Inflammatory macrophage treated with lipopolysaccharide for 1 hour (primary cell): Measurements from ENCODE around the gene NME5.

Source experiments
- DNase-seq, 2 donors: peaks; one replicate each; pipeline ENCODE4 v3.0.0-alpha.2; 2020 to 2022

Gene NME5

DNA sequence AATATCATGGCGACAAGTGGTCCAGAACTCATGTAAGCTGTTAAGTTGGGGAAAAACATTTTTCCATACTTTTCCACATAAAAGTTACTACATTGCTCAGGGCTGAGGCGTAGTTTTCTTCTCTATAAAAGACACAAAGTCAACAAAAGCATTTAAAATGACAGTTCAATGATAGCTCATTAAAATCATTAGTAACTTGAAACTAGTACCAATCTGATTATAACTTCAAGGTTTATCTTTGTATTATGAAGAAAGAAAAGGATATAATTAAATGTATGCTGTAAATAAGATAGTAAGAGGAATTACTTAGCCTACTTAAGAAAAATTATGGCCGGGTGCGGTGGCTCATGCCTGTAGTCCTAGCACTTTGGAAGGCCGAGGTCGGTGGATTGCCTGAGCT, 9.9 kb downstream of the NME5 start:
- DNase-seq: no peak

DNA sequence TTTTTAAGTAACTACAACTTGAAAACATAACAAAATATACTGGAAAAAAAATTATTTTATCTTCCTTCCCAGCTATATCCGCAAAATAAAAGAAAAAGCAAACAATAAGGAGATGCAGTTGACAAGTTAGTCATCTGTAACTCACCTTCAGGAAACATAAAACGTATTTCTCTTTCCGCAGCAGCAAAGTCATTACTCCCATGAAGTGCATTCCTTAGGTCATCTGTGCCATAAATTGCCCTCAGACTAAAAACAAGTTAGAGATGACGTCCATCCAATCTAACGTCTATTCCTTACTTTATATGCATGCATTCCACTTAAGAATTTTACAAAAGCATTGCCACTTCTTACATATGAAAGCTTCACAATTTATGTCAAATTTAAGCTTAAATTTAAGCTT, 10.9 kb downstream of the NME5 start:
- no peak for DNase-seq

DNA sequence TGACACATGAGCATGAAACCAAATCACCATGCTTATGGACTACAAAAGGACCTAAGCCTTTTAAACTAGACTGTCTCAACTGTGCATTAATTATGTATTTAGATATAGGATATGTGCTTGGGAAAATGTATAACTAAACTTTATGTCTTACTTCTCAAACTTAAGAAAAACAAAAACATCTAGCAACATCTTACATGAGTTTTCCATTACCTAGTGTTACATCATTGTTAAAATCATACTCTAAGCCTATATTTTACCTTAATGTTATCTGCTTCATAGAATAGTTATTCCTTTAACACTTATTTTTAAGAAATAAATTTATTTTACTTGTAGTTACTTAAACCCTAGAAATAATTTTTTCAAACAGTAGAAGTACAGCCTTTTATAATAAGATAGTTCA, 24.0 kb downstream of the NME5 start:
- no peak for DNase-seq

DNA sequence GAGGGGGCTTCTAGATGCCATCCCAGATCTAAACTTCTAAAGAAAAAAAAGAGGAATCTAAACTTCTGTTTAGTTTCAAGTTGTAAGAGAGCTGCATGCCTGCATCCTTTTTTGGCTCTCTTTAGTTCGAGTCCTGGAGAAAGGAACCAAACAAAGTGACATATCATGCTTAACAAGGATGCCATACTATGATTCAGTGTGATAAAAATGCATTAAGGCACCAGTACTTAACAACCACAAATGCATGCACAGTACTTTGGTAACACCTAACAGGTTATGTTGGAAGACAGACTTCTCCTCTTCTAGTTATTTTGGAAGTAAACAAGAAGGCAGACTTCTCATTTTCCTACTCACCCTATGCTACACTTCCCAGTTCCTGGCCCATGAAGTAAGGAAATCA, 27.3 kb downstream of the NME5 start:
- no peak for DNase-seq

DNA sequence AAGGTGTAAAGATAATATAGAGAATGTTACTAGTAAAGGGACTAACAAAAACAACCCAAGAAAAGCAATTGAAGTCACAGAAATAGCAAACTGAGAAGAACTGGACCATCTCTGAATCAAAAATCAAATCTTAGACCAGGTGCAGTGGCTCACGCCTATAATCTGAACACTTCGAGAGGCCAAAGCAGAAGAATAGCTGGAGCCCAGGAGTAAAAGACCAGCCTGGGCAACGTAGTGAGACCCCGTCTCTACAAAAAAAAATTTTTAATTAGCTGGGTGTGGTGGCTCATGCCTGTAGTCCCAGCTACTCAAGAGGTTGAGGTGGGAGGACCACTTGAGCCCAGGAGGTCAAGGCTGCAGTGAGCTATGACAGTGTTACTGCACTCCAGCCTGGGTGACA, 28.0 kb downstream of the NME5 start:
- DNase-seq: no peak

DNA sequence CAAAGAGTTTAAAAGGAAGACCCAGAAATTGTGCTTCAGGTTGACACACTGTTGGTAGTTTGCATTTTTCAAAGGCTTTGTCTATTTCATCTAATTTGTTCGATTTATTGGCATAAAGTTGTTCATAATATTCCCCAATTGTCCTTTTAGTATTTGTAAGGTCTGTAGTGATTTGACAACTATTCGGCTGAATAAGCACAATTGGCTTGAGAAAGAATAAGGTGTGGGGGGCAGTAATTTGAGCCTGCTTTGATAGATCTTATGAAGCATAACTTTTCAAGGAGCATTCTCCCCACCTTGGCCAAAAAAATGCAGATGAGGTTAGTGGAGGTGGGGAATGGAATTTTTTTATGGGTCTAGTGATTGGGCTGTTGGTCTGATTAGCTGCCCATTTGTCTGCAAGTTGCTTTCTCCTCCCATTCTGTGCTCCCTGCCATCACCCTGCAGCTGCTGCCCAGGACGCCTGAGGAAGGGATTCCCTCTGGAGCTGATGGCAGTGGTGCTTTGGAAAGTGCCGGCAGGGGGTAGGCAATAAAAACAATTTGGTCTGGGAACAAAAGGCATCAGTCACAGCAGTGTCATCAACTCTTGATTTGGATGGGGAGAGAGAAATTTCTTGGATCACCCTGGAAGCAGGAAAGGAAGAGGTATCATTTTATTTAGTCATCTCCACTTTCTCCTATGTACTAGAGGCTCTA, 28.8 kb downstream of the NME5 start:
- no peak for DNase-seq

DNA sequence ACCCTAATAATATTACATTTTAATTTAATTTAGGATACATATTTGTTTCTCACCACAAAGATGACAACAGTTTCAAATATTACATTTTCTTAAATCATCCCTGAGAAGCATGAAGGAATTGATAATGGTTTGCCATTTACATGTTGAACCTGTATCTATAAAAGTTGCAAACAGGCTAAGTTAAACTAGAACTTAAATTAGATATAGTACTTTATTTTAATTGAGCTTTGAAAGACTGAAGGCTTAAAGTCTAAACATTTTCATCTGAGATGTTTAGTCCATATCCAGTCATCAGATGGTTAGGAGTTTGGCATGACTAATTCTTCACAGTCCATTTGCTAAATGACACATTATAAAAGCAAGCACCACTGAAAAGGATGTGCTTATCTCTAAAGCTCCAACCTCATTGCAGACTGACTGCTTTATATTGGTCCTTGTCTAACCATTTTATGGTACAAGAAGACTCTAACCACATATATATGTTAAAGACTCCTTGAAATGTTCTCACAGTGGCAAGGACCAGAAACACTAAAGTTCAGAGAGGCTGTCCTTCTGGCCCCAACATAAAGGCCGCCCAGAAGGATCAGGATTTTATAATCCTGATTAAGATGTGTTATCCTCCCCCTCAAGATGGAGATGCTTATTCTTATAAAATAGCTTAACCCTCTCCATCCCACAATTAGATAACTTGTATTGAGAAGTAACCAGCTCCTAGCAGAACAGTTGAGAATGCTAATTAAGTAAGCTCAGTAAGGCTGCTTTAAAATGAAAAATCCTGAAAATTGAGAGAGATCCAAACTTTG, 29.6 kb downstream of the NME5 start:
- no peak for DNase-seq

DNA sequence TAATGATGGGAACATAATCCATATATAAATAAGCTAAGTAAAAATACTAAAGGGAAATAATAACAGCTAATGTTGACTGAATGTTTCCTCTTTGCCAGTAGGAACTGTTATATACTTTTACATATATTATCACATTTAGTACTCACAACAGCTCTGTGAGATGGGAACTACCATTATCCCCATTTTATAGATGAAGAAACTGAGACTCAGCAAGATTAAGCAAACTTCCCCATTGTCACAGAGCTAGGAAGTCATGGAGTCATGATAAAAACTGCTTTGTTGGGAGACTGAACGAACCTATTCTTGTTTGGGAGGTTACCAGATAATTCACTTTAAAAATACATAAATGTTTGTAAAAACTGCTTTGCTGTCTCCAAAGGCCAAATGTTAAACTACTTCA, 32.0 kb downstream of the NME5 start:
- DNase-seq: no peak

DNA sequence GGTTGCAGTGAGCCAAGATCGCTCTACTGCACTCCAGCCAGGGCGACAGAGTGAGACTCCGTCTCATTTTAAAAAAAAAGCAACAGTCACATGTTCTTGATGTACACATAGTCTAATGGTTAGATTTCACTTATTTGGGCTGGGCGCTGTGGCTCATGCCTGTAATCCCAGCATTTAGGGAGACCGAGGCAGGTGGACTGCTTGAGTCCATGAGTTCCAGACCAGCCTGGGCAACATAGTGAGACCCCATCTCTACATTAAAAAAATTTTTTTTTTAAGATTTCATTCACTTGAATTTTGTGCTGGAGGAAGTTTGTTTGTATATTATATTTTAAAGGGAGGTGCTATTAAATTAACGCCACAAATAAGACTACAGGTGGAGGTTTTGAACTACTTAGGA, 33.5 kb downstream of the NME5 start:
- DNase-seq: no peak

DNA sequence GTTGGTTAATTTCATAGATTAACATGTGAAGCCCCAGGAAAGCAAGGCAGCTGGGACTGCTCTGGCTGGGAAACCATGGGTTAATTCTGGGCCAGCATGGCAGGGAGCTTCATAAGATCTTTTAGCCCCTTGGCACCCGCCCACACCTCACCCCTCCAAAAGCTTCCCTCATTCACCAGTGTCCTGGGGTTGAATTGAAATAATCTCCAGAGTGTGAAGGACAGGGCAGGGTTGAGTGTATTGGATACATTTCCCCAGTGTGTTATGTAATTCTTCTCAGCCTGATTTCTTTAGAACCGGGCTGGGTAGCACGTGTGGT, 36.0 kb downstream of the NME5 start:
- DNase-seq: no peak

DNA sequence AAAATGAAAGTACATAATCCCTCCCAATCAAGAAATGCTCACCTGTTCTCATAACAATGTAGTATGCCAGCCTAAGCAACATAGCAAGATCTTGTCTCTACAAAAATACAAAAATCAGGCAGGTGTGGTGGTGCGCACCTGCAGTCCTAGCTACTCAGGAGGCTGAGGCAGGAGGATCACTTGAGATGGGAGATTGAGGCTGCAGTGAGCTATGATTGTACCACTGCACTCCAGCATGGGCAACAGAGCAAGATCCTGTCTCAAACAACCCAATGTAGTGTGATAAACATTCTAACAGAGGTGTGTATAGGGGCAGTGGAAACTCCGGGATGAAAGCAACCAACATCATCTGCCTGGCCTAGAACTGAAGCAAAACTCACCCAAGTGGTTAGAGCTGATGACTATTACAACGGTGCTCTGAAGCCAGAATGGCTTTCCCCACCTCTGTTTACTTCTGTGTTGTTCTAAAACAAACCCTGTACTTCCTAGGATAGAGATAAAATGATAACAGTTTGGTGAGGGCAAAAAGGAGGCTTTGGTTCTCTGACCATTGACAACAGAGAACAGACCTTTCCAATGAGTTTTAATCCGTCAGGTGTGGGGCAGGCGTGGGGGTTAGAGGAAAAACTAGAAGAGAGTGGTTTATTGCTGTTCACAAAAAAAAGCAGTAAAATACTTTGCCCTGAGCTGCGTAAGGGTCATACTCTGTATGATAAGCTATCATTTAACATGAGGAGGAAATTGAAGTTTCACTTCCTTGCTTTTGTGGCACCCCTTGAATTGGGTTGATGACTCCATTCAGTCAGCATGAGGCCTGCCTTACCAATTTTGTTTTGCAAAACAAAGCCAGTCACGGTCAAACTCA, 36.5 kb downstream of the NME5 start:
- DNase-seq: peak; percentile 19 to 26

DNA sequence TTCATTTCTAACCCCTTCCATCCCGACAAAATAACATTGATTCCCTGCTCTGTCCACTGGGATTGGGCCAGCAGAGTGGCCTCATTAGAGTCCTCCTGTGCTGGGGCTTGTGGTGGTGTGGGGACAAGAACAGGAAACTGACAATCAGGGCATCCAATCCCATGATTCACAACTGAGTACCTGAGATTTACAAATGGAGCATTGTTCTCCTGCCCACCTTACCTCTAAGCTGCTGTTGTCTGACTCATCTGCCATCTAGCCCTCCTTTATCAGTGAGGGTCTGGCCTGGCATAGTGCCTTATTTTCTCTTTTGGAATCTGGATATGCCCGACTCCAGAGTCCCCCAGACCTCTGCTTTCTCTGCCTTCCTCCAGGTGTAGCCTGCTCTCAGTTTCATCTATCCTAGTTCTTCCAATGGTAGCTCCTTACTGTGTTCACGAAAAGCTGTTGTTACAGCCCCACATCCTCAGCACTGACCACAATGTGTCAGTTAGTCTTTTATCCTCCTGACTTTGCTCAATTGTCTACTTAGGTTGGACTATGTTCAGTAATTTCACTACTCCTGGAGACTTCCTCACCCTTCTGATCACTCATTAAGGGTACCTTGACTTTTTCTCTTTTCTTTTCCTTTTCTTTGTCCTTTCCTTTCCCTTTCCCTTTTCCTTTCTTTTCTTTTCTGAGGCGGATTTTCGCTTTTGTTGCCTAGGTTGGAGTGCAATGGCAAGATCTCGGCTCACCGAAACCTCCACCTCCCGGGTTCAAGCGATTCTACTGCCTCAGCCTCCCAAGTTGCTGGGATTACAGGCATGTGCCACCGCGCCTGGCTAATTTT, 42.0 kb downstream of the NME5 start:
- no peak for DNase-seq

DNA sequence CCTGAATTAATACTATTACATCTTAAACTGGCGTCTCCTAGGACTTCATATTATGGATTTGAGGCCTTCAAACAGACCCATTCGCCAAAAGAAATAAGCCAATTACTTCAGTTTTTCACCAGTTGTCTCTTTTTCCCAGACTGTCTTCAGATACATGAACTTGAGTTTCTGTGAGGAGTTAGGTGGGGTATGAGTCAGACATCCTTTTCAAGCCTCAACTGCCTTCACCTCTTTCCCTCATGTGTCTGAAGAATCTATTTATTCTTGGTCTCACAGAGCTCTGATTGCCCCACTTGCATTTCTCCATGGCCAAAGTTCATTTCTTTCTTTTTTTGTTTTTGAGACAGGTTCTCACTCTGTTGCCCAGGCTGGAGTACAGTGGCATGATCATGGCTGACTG, 42.9 kb downstream of the NME5 start:
- DNase-seq: no peak

DNA sequence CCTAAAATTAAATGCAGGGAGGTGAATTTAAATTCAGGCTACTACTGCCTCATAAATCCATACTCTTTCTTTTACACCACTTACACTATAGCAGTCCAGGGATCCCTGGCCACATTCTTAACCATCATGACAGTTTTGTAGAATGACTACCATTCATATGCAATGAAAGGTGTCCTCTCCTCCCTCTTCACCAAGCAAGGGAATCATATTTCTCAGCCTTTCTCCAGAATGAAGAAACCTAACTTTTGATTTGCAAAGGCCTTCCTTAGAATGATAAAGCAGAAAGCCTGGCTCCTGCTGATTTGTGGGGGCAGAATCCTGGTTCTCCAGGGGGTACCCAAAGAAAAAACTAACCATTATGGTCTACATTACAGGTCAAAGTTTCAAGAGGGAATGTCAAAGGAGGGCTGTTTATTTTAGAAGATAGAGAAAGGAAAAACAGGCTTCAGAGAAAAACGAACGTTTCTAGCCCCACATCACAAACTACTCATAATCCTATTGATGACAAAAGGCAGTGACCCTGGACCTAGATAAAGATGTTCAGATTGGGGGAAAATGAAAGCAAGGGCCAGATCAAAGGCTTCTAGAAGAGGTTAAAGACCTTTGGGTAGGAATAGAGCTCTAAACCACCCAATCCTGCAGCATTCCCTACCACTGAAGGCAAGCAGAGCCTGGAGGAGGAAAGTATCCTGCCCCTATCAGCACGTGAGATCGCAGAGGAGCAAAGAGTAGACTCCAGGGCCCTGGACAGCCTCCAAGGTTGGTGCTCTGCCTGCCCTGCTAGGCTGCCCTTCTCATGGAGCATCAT, 43.9 kb downstream of the NME5 start:
- no peak for DNase-seq

DNA sequence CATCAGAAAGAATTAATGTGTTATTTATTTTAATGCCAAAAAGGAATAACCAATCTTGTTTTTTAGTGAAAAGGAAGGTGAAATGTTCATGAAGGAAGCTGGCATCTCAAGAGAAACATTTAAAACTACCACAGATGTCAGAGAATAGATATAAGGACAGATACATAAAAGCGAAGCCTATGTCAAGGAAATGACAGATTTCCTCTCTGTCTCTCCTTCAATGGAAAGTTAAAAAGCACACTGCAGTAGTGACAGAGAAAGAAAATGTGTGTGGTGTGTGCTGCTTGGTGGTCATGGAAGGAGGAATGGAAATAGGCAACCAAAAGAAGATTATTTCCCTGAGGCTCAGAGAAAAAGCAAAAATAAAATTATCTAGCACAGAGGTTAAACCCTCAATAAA, 46.2 kb downstream of the NME5 start:
- no peak for DNase-seq

DNA sequence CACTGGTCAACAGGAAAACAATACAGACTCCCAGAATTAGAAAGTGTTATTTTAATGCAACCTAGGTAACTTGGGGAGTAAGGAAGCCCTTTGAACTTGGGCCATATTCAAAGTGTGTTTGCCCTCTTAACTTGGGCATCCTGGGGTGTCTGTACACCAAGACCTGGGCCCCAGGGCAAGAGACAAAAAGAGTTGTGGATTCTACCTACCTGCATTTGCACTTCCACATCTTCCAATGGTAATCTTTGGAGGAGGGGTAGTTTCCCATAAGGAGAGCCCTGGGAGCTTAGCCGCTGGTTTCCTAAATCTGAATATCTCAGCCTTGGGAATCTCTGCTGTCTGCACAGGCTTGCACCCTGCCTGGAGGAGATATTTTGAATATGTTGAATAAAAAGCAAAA, 46.9 kb downstream of the NME5 start:
- DNase-seq: no peak

DNA sequence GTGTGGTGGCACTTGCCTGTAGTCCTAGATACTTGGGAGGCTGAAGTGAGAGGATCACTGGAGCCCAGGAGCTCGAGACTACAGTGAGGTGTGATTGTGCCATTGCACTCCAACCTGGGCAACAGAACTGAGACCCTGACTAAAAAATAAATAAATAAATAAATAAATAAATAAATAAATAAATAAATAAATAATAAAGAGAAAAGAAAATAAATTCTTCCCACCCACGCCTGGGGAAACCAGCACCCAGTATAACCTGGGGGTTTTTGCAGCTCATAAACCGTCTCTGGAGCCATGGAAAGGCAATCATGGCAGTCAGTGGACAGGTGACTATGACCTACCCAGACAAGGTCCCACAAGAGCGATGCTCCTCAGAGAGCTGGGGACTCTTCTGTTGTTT, 47.5 kb downstream of the NME5 start:
- no peak for DNase-seq

DNA sequence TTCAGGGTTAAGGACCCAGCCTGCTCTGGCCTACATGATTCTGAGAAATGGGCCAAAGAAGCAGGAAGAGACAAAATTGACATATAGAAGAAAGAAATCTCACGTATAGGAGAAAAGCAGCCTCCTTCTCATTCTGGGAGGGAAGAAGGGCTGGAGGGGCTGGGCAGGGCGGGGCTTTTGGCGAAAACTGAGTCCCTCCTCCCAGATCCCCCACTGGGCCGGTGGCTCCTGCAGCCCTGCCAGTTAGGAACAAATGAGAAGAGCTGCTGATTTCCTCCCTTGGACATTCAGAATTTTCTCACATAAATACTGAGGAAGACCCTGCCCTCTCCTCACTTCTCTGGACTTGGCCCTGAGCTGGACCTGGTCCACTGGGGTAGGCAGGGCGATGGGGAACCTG, 55.5 kb downstream of the NME5 start, which contains the start of gene WNT8A:
TSS of gene WNT8A (plus strand) at position 332 of the 400 bp plus-strand sequence. CDS start 95 bp downstream, outside the sequence.
- DNase-seq: no peak

DNA sequence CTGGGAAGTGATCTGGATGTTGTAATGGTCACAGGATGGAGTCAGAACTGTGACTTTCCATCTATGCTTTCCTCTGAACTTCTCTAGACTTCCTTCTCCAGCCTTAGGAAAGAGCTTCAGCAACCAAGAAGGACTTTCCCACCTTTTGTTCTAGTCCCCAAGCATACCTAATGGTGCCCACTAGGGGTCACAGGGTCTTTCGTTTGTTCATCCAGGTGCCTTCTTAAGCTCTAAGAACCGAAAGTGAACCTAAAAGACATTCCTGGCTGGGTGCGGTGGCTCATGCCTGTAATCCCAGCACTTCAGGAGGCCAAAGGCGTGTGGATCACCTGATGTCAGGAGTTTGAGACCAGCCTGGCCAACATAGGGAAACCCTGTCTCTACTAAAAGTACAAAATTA, 57.2 kb downstream of the NME5 start:
- no peak for DNase-seq

DNA sequence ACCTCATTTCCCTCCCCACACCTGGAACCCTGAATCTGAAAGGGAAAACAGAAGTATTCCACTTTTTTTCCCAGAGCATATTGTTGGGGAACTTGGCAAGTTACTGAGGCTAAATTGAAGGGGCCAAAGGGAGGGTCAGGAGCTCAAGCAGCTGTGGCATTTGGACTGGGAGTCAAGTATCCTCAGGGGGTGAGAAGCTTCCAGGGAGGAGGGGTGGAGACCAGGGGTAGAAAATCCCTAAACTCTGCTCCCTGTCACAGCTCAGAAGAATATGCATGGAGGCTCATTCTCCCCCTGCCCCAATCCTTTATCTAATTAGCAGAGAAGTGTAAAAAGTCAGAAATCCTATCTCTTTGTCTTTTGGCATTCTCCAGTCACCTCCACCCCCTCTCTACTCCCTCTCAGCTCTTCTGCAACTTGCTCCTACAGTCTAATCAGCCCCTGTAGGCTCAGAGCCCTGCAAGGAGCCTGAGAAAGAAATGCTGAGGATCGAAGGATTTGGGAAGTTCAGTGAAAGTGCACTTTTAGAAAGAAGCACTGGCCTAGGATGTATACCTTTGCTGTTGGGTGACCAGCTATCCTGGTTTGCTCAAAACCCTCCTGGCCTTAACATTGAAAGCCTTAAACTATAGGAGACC, 61.1 kb downstream of the NME5 start:
- no peak for DNase-seq

DNA sequence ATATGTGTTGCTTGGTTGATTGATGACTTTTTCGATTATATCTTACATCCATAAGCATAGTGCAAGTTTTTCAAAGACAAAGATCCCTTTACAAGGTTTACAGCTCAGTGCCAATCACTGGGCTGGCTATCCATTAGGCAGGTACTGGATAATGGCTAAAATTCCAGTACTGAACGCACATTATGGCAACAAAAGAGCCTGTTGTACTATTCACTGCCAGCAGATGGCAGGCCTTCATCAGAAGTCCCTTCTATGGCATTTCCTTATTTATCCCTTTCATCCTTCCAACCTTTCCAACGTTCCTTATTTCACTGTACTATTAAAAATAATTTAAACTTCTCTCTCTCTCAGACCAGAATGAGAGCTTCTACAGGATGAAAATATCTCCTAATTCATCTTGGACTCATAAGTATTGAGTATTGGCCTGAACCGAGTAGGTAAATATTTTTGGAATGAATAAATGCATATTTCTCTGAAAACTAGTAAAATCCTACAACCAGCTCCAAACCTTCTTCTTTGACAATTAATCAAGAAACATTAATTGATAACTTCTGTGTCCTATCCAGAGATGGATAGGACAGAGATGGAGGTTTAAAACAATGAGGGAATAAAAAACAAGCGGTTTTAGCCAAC, 62.0 kb downstream of the NME5 start:
- DNase-seq: peak; percentile 18 to 85
